SH-SY5Y (cell line): ENCODE results near the gene CACNA1B.

ENCODE experiments used
- GATA2 ChIP-seq: IDR thresholded peaks from 2 replicates; pipeline ENCODE4 v1.6.1; 2011; ENCODE audit warnings: mild to moderate bottlenecking, low read depth, low read length
- GATA3 ChIP-seq: IDR thresholded peaks from 2 replicates; pipeline ENCODE4 v1.6.1; 2011; ENCODE audit warnings: low read depth, mild to moderate bottlenecking, low read length, moderate library complexity

GRCh38 chr9:137959641-137960411 is 82.2 kb downstream of the CACNA1B start:
- TF ChIP-seq GATA2 (no peak), GATA3 (no peak)
